ENCODE measurements around the gene FAM25A. TPM values are rescaled to one million over a fixed set of nuclear protein-coding genes. Genes with fewer than 3 reads are reported as not detected.
A peak's percentile ranks its signal among the peaks of the same experiment; 100 is the strongest.
"Not testable (repeated sequence)": the region's sequence is repeated elsewhere in the genome, so short reads cannot be mapped to it uniquely, and the experiment has no call there.

Gene FAM25A
- polyA plus RNA-seq (not detected in 2 replicates), polyA minus RNA-seq (not detected in 2 replicates)

DNA sequence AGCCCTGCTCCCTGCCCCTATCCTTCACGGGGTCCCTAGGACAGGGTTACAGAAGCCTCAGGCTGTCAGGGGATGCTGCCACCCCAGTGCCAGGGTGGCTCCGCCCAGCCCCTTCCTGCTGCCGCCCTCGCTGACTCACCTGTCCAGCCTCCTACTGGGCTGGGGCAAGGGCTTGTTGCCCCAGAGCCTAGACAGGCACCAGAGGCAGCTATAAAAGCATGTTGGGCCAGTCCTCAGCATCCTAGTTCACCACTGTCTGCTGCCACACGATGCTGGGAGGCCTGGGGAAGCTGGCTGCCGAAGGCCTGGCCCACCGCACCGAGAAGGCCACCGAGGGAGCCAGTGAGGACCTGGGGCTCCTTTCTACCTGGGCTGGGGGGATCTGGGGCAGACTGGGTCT, at the start of gene FAM25A:
Gene FAM25A, plus strand, starts transcription at position 239 of the 400 bp plus-strand sequence. Its CDS starts 31 bp downstream, at position 270.
- H3K27ac ChIP-seq (ENCODE audit: low read length); H3K9me2 ChIP-seq (ENCODE audit: insufficient read depth, low read length); H3K9ac ChIP-seq (ENCODE audit: low read length); H3K36me3 ChIP-seq (ENCODE audit: insufficient read depth, low read length); H3F3A ChIP-seq (ENCODE audit: insufficient read depth, low read length, poor library complexity, severe bottlenecking); H4K20me1 ChIP-seq (ENCODE audit: insufficient read depth); H3K4me2 ChIP-seq (ENCODE audit: low read length); H2AFZ ChIP-seq (ENCODE audit: low read depth, low read length); H3K79me2 ChIP-seq (replicated peaks; ENCODE audit: insufficient read depth, low read length); H3K9me3 ChIP-seq (ENCODE audit: low read length); H3K4me3 ChIP-seq (ENCODE audit: low read length); H3K27me3 ChIP-seq (ENCODE audit: insufficient read depth, low read depth, low read length): not testable (repeated sequence)

DNA sequence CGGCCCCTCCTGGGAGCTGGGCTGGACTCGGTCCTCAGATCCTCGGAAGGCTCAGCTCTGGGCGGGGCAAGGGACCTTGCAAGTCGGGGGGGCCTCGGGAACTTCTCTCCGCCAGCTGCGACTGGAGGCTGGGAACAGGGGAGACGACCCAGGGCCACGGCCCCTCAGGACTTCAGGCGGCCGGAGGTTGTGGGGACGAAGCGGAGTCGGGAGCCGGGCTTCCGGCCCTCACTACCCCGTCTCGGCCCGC, 49.2 kb upstream of the FAM25A start:
- H3K4me2 ChIP-seq (ENCODE audit: low read length), result no peak overlapping the region
- no peaks in the 10 kb centered on the region for H3K9me3 ChIP-seq (ENCODE audit: low read length)
- H3K4me3 ChIP-seq (ENCODE audit: low read length), result peak overlapping the region; percentile 56
- H3K79me2 ChIP-seq (replicated peaks; ENCODE audit: insufficient read depth, low read length), result no peaks in the 10 kb centered on the region
- H3K27ac ChIP-seq (ENCODE audit: low read length), result no peak overlapping the region
- peaks cover 17% of the 10 kb centered on the region for H3K27me3 ChIP-seq (ENCODE audit: insufficient read depth, low read depth, low read length)
- H3K9ac ChIP-seq (ENCODE audit: low read length), result no peak overlapping the region
- no peaks in the 10 kb centered on the region for H3K36me3 ChIP-seq (ENCODE audit: insufficient read depth, low read length)
- no peak overlapping the region for H2AFZ ChIP-seq (ENCODE audit: low read depth, low read length)
- TF ChIP-seq TAF1 (IDR thresholded peaks at IDR 0.05; ENCODE audit: low read depth) (no peak), EZH2 (IDR thresholded peaks at IDR 0.05; ENCODE audit: borderline replicate concordance, insufficient read depth, low read length, poor library complexity, severe bottlenecking) (no peak), RAD21 (conservative IDR thresholded peaks at IDR 0.05) (no peak), SMC3 (conservative IDR thresholded peaks at IDR 0.05; ENCODE audit: poor library complexity) (no peak), REST (IDR thresholded peaks at IDR 0.05; ENCODE audit: borderline replicate concordance) (no peak), MXI1 (conservative IDR thresholded peaks at IDR 0.05; ENCODE audit: poor library complexity, severe bottlenecking) (no peak), EP300 (conservative IDR thresholded peaks at IDR 0.05; ENCODE audit: poor library complexity, severe bottlenecking) (no peak), CTCF (IDR thresholded peaks at IDR 0.05; ENCODE audit: poor library complexity, severe bottlenecking) (no peak), POLR2AphosphoS5 (IDR thresholded peaks at IDR 0.05) (no peak)
- no peaks in the 10 kb centered on the region for H3K9me2 ChIP-seq (ENCODE audit: insufficient read depth, low read length)
- no peaks in the 10 kb centered on the region for H3F3A ChIP-seq (ENCODE audit: insufficient read depth, low read length, poor library complexity, severe bottlenecking)
- no peaks in the 10 kb centered on the region for H4K20me1 ChIP-seq (ENCODE audit: insufficient read depth)
